ENCODE results near the gene PRKAR1B. TPM values are rescaled to one million over a fixed set of nuclear protein-coding genes. Genes with fewer than 3 reads are reported as not detected.

The PRKAR1B gene
- total RNA-seq, 2 donors from 2014 or later, result 15.8 to 19.8 TPM

DNA sequence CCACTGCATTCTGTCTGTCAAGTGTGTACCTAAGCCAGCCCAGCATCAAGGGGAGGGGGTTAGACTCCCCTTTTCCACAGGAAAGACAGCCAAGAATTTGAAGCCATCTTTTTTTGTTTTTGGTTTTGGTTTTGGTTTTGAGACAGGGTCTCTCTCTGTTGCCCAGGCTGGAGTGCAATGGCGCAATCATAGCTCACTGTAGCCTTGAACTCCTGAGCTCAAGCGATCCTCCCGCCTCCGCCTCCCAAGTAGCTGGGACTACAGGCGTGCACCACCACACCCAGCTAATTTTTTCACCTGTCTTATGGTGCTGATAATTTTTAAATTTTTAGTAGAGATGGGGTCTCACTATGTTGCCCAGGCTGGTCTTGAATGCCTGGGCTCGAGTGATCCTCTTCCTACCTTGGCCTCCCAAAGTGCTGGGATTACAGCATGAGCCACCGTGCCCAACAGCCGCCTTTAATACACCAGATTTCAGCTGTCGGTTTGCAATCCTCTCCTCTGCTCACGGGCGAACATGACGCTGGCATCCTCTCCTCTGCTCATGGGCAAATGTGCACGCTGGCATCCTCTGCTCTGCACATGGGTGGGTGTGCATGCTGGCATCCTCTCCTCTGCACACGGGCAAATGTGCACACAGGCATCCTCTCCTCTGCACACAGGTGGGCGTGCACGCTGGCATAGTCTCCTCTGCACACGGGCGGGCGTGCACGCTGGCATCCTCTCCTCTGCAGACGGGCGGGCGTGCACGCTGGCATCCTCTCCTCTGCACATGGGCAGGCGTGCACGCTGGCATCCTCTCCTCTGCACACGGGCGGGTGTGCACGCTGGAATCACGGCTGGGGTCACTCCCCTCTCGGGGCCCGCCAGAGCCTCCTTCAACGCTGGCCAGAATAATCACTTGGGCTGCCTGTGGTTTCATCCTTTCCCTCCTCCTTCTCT, 151.4 kb downstream of the PRKAR1B start:
- intact Hi-C loops (cut with DNase I), result no loop called here
- DNase-seq (no peak), ATAC-seq (no peak)

DNA sequence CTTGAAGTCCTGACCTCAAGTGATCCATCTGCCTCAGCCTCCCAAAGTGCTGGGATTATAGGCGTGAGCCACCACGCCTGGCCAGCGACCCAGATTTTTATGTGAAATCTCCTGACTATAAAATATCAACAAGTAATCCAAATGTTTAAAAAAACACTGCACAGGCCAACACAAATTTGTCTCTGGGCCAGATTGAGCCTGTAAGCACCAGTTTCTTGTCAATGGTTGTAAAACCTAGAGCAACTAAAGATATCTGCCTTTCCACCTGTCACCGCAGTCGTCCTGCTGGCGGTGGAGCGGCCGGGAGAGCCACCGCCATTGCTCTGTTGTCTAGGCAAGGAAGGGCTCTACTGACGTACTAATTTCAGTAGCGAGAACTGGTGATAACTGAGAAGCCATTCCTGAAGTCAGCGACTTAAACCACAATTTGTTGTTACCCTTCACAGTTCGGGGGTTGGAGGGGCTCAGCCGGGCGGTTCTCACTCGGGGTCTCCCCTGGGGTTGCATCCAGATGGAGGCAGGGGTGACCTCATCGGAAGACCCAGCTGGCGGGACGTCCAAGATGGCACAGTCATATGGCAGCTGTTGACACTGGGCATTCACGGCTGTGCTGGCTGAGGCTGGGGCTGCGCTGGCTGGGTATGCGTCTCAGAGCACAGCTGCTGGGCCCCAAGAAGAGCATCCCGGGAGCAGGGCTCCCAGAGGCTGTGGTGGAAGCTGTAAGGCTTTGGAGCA, 152.3 kb downstream of the PRKAR1B start:
- intact Hi-C loops (cut with DNase I), result no loop called here
- peak in 1 of 2 donors; percentile 28 for ATAC-seq
- no peak for DNase-seq

DNA sequence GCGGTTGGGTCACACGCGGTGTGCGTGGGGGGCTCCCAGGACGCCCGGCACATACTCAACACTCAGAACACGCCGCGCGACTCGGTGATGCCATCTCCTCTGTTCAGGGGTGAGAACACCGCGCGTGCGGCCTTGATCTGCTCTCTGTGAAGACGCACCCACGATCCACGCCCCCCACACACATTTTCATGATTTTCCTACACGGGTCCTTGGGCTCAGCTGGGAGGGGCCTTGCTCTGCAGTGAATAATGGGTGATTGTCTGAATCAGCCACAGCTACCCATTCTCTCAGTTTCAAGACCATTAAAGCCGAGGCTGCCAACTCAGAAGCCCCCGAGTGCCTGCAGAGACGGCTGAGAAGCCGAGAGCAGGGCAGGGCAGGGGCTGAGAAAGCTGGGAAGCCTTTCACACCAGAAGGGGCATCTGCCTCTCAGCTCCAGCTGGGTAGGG, 153.1 kb downstream of the PRKAR1B start:
- ATAC-seq (no peak), DNase-seq (no peak)
- intact Hi-C loops (cut with DNase I), result no loop called here

DNA sequence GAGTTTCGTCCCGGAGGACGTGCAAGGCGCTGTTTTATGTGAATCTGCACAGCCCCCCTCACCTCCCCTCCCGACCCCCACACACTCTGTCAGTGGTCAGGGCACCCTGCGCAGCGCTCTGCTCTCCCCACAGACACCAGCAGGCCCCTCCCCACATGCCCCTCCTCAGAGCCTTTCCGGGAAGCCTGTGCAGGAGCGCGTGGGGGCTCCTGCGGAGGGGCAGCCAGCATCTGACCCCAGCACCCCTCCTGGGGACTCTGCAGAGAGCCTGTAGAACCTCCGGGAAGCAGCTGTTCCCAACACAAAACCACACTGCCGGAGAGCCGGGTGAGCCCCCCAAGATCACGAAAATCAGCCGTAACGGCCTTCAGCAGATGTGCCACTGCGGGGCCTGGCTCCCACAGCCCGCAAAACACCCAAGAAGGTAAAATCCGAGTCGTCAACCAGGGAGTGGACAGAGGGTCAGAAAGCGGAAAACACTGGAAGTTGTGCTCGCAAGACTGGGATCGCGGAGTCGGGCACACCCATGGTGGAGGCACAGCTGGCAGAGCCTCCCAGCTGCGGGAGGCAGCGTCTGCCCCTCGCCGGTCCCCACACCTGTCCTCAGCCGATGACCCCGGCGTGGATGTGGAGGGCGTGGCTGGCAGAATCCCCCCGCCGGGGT, 153.7 kb downstream of the PRKAR1B start:
- intact Hi-C loops (cut with DNase I), result no loop called here
- no peak for DNase-seq

DNA sequence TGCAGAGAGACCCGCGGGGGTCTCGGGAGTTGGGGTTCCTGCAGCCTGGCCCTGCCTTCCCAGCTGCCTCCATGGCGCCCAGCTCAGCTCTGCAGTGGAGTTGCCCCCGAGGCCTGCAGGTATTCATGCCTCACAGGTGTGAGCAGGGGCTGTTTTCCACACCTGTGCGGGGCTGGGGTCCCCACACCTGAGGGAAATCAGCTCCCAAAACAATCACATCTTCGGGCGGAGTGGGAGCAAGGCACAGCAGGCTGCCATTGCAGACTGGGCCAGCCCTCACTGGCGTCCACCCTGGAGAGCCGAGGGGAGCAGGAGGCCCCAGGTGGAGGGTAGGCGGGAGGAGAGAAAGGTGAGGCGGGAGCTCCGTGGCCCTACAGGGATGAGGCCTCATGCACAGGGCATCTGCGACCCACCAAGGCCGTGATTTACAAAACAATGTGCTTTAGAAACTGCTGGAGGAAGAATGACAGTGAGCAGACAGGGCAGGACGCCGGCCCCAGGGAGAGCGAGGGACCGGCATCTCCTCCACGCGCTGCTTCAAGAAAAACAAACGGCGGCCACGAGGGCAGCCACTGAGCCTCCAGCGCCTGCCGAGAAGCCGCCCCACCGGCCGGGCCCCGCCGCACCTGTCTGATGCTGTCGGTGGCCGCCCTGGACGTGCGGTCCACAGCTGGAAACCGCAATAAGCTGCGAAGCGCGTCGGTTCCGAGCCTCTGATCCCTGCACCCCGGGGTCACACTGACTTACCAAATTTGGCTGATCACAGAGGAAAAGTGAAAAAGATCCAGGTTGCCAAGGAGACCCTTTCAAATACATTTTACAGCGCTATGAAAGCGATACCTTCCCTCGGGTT, 154.4 kb downstream of the PRKAR1B start:
- no peak for DNase-seq
- intact Hi-C loops (cut with DNase I), result no loop called here

More for the DNA sequence above, 153.7 kb downstream of the PRKAR1B start:
- no peak for ATAC-seq

DNA sequence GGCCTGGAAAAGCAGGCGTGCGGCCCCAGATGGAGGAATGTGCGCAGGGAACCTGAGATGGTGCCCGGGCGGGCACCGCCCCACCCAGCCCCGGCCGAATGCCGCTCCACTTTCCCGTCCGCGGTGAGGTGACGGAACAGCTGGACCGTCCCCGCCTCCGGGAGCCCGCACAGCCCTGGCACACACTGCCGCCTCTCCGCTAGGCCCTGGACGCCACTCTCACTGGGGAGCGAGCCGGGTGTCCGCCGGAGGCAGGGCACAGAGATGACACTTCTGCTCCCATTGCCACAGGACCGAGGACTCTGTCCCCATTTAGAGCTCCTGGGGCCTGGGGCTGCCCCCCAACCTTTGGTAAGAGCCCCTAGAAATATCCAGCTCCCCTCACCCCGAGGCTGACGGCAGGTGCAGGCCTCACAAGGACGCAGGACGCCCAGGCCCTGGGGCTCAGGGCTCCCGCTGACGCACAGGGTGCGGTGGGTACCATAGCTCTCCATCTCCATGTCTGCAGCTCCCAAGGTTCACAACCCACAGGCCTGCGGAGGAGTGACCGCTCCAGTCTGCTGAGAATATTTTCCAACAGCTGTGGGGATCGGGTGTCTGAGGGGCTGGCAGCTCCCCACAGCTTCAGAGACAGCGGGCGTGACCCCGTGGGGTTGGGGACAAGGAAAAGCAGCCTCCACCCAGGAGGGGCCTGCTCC, 155.2 kb downstream of the PRKAR1B start:
- intact Hi-C loops (cut with DNase I), result no loop called here
- DNase-seq (no peak), ATAC-seq (no peak)

More for the DNA sequence above, 154.4 kb downstream of the PRKAR1B start:
- ATAC-seq, result no peak

DNA sequence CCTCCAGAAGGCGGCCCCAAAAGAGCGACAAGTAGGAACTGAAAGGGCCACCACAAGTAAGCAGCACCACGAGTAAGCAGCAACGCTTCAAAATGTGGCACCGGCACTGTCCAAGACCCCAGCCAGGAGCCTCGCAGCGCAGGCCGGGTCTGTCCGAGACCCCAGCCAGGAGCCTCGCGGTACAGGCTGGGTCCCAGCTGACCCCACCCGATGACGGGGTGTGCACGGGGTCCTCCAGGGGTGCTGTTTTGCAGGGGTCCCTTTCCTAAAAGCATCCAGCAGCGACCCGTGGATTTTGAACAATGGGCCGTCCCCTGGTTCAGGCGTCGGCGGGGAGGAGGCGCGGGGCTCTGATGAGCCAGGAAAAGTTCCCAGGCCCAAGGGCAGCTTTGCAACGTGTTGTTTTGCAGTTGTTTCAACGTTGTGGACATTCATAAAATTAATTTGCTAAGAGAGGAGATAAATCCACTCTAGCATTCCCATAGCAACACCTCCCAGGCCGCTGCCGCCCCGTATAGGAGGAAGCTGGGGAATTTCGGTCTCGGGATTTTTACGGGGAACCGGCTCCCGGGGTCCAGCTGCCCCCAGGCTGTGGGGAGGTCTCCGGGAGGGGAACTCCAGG, 155.9 kb downstream of the PRKAR1B start:
- intact Hi-C loops (cut with DNase I), result no loop called here
- no peak for ATAC-seq
- DNase-seq, result no peak

DNA sequence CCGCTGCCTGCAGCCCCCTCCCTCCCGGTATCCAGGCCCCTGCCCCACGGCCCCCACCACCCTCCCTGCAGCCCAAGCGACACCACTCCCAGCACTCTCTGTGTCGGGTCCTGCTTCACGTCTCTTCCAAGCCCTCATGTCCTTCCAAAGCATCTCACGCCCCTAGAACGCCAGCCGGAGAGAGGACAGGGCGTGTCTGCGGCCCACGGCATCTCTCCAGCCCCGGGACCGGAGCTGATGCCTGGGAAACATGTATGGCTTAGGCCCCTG, 156.3 kb downstream of the PRKAR1B start:
- no peak for DNase-seq
- intact Hi-C loops (cut with DNase I), result no loop called here
- ATAC-seq, result no peak

DNA sequence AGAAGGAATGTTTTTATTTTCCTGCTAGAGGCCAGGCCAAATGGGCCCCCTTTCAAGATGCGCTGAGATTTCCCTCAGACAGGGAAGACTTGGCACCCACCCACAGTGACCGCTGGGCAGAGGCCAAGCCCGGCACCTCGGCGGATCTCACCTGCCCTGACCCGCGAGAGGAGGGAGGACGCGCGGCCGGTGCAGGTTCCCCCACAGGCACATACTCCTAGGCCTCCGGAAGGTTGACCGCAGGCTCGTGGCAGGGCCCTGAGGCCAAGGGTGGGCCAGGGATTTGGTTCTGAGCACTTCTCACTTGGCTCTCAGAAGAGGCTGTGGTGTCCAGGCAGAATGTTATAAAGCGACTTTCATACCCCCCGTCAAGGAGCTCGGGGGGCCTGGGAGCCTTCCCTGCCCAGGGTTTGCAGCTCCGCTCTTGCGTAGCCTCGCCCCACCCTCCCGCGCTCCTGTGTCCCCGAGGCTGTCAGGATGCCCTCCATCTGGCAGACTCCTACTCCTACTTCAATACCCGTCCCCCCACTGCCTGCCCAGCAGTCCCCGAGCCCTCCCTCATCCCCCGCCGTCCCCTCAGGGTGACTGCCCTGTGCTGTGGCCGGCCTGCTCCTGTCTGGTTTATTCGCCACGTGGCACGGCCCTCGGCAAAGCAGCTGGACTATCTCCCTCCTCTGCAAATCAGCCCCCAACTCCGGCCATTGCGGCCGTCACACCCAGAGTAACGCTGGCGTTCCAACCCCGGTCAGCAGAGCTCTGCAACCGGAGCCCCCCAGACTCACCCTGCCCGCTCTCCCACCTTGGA, 156.9 kb downstream of the PRKAR1B start:
- intact Hi-C loops (cut with DNase I), result no loop called here
- no peak for DNase-seq
- no peak for ATAC-seq

DNA sequence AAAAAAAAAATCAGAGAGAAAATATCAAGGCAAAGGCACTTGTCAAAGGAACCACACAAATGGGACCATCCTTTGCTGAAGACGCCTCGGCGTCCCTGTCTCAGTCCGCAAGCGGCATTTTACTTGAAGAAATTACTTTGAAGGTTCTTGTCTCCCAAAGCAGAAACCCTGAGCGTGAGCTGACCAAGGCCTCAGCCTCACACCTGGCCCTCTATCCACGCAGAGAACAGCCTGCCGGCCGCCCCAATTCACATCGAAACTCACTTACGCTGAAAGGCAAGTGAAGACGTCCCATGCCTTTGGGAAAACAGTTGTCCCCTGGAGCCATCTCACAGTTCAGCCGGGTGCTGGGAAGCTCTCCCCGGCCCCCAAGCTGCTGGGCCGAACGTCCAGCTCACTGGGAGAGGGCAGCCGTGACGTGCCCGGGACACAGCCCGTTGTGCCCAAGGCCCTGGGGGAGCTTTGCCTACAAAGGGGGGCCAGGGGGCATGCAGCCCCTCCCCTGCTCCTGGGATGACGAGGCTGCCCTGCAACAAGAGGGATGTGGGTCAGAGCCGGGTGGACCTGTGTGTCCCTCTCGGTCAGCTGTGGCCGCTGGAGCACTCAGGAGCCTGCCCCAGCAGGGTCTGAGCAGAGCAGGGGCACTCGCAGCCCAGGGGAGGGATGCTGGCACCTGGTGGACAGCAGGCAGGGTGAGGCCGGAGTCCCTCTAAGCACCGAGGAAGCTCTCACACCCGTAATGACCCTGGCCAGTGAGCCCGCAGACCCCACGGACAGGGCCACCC, 157.8 kb downstream of the PRKAR1B start:
- ATAC-seq (no peak), DNase-seq (no peak)
- intact Hi-C loops (cut with DNase I), result no loop called here

DNA sequence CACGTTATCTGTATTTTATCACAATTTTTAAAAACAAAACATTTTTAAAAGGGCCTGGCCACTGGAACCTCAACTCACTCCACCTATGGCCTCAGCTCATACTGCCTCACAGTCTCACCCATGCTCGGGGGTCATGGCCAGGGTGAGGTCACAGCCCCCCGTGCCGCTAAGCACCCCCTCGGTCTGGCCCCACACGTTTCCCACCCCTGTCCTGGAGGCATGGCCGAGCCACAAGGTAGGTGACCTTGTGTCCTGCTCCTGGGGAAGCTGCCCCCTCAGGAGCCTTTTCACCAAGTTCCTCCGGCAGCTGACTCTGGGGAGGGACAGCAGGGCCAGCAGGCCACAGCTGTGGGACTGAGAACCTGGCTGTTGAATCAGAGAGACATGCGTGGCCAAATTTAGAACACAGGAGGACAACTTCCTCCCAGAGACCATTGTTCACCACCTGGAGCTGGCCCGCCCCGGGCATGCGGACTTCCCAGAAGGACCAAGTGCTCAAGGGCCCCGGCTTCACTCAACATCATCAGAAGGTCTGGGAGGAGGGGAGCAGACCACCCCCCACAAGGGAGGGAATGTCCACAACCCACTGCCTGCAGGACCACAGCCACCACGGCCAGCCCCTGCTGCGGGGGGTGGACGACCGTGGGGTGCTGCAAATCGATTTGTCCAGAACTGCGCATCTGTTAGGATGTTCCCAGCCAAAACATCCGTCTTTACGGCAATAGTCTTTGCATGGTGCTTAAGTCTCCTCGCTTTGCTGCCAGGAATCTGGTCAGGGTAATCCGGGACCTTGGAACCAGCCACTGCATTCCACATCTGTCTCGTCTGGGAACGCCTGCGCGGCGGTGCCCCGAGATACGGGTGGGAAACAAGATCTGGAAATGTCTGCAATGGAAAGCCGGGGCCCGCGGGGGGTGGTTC, 158.8 kb downstream of the PRKAR1B start:
- intact Hi-C loops (cut with DNase I), result no loop called here
- DNase-seq (peak; percentile 55), ATAC-seq (peak; percentile 70 to 74)

DNA sequence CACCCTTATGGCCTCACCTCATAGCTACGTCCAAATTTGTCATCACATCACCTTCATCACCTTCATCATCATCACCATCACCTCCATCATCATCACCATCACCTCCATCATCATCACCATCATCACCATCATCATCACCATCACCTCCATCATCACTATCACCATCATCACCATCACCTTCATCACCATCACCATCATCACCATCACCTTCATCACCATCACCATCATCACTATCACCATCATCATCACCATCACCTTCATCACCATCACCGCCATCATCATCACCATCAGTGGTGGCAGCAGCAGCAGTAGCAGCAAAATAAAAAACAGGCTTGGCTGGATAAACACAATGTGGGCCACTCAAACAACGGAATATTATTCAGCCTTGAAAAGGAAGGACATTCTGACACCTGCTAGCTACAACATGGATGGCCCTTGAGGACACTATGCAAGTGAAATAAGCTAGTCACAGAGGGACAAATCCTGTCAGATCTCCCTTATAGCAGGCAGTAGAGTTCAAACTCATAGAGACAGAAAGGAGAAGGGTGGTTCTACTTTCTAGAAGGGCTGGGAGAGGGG, 159.7 kb downstream of the PRKAR1B start:
- DNase-seq, result no peak
- ATAC-seq, result no peak
- intact Hi-C loops (cut with DNase I), result no loop called here

DNA sequence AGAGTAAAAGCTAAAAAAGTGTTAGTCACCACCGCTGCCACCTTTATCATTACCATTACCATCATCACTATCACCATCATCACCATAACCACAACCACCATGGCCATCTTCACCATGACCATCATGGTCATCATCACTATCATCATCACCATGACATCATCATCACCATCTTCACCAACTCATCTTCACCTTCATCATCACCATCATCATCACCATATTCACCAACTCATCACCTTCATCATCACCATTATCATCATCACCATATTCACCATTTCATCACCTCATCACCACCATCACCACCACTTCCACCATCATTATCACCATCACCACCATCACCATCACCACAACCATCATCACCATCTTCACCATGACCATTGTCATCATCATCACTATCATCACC, 161.0 kb downstream of the PRKAR1B start:
- ATAC-seq (no peak), DNase-seq (no peak)
- intact Hi-C loops (cut with DNase I), result no loop called here

DNA sequence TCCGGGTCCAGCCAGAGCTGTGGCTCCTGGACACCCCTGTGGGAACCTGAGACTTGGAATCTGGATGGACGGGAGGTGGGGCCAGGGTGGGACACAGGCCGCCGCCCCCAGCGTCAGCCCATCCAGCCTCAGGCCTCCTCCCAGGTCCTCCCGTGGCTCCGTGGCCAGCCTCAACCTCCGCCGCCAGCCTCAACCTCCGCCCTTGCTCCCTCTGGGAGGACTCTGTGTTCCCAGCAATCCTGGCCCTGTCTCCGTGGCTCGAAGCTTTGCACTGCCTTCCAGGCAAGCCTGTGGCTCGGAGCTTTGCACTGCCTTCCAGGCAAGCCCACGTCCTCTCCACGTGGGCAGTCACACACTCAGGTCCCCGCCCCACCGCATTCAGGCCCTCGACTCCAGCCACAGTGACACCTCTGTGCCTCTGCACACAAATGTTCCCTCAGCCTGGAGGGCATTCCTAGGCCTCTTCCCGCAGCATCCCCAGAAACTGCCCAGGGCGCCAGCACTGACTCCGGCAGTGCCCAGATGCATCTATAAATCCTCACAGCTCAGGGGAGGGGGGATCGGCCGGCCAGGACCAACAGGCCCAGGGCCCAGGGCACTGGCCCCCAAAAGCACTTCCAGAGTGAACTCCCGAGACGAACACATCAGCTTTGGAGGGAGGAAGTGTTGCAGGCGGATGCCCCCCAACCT, 162.8 kb downstream of the PRKAR1B start:
- ATAC-seq, result peak in 1 of 2 donors; percentile 38
- DNase-seq, result no peak
- intact Hi-C loops (cut with DNase I), result no loop called here

All from left cardiac atrium (tissue), 4 donors.